HG03565 (cell line): ENCODE measurements around the gene SLC6A8.
"Not testable (repeated sequence)": the region's sequence is repeated elsewhere in the genome, so short reads cannot be mapped to it uniquely, and the experiment has no call there.

Experiments
- ATAC-seq: cut with Tn5 transposase; IDR thresholded peaks from one replicate; pipeline ENCODE4 v1.9.1; 2021; ENCODE audit warnings: mild to moderate bottlenecking, moderate library complexity; ENCODE audit not compliant: unreplicated experiment

The SLC6A8 gene

GRCh38 chrX:153744210-153745066 lies 56.7 kb downstream of the SLC6A8 start:
- ATAC-seq = no peak

- not testable (repeated sequence) for ATAC-seq
Observed at GRCh38 chrX:153745067-153745433, 57.3 kb downstream of the SLC6A8 start.
